ENCODE results near the gene INSYN1. TPM values are rescaled to one million over a fixed set of nuclear protein-coding genes. Genes with fewer than 3 reads are reported as not detected.

The INSYN1 gene
- total RNA-seq, 1 donor from 2014 or later = 4.8 TPM

DNA sequence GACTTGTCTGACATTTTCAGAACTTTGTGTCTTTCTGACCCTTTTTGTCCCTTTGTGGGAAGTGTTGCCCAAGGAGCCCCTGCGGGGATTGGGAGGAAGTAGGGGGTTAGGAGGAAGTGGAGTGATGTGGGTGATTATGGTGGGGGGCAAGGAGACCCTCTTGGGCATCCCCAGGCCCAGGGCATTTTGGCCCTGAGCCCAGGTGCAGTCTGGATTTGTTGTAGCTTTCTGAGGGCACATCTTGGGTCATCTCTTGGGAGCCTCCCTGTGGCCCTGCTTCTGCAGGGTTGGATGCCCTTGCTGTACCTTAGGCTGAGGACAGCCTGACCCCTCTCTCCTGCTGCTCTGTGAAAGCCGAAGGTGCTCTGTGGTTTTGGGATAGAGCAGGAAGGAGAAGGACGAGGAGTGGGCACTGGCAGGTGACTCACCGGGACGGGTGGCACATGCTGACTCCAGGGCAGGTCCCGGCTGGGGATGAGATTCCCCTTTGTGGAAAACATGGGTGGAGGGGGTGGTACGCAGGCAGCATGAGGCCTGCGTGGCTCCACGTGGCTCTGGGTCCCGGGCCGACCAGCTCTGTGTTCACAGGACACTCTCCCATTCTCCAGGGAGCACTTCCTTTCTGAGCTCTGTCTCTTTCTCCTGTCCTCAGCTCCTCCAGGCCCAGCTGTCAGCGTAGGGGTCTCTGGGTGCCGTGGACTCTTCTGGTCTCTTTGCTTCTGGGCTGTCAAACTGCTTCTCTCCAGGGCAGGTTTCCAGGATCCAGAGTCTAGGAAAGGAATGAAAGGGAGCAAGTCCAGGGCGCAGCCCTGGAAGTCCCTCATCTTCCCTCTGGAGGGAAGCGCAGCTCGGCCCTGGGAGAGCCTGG is 57.1 kb downstream of the INSYN1 start:
- no peak for TF ChIP-seq CTCF (IDR thresholded peaks at IDR 0.05; ENCODE audit: unreplicated experiment)
- no peak for DNase-seq (ENCODE audit: low spot score)
- Mint-ChIP-seq H3K36me3 (ENCODE audit: low read depth, unreplicated experiment) (peaks cover 39% of the 10 kb centered on the region), H3K9me3 (ENCODE audit: unreplicated experiment) (no peaks in the 10 kb centered on the region), H3K27ac (ENCODE audit: unreplicated experiment) (peak overlapping the region; percentile 96), H3K4me1 (ENCODE audit: unreplicated experiment) (peaks cover 76% of the 10 kb centered on the region), H3K27me3 (ENCODE audit: unreplicated experiment) (peaks cover 19% of the 10 kb centered on the region), H3K4me3 (ENCODE audit: unreplicated experiment) (peak overlapping the region; percentile 70)

DNA sequence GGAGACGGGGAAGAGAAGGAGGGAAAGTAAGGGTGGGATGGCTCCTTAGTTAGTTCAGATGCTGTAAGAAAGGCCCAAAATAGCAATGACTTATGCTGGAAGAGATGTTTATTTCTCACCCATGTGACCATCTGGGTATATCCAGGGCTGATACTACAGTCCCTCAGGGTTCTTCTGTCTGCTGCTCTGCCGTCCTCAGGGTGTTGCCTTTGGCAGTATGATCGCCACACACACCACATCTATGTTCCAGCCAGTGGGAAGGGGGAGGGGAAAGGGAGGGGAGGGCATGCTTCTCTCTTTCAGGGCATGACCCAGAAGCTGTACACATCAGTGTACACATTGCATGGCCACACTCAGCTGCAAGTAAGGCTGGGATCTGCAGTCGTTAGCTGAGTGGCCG is 58.7 kb downstream of the INSYN1 start:
- no peak overlapping the region for H3K4me3 Mint-ChIP-seq (ENCODE audit: unreplicated experiment)
- no peaks in the 10 kb centered on the region for H3K9me3 Mint-ChIP-seq (ENCODE audit: unreplicated experiment)
- DNase-seq (ENCODE audit: low spot score) = no peak
- no peak for TF ChIP-seq CTCF (IDR thresholded peaks at IDR 0.05; ENCODE audit: unreplicated experiment)
- peaks cover 69% of the 10 kb centered on the region for H3K4me1 Mint-ChIP-seq (ENCODE audit: unreplicated experiment)
- H3K27me3 Mint-ChIP-seq (ENCODE audit: unreplicated experiment) = peaks cover 19% of the 10 kb centered on the region
- H3K27ac Mint-ChIP-seq (ENCODE audit: unreplicated experiment) = peak overlapping the region; percentile 76
- H3K36me3 Mint-ChIP-seq (ENCODE audit: low read depth, unreplicated experiment) = peaks cover 33% of the 10 kb centered on the region

GRCh38 chr15:73691396-73691795 is 61.8 kb downstream of the INSYN1 start:
- Mint-ChIP-seq H3K27ac (ENCODE audit: unreplicated experiment) (no peak overlapping the region), H3K27me3 (ENCODE audit: unreplicated experiment) (peaks cover 13% of the 10 kb centered on the region), H3K36me3 (ENCODE audit: low read depth, unreplicated experiment) (peaks cover 24% of the 10 kb centered on the region), H3K4me3 (ENCODE audit: unreplicated experiment) (no peak overlapping the region), H3K4me1 (ENCODE audit: unreplicated experiment) (peaks cover 68% of the 10 kb centered on the region), H3K9me3 (ENCODE audit: unreplicated experiment) (no peaks in the 10 kb centered on the region)
- DNase-seq (ENCODE audit: low spot score) = no peak
- no peak for TF ChIP-seq CTCF (IDR thresholded peaks at IDR 0.05; ENCODE audit: unreplicated experiment)

DNA sequence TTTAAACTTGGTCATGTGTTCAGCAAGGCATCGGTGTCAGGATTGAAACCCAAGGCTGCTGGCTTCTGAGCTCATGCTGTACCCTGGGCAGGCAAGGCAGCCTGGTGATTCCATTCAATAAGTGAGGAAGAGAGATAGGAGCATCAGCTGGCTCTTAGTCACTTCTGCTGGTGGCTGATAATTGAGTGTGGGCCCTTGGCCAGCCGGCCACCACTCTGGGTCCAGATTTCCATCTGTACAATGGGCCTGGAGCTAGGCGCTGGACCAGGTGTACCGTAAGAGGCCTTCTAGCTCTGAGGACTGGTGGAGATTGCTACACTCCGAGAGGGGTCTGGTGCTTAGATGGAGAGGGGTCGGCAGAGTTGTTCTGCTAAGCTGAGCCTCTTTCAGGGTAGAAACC is 64.7 kb downstream of the INSYN1 start:
- no peak overlapping the region for H3K4me3 Mint-ChIP-seq (ENCODE audit: unreplicated experiment)
- H3K27me3 Mint-ChIP-seq (ENCODE audit: unreplicated experiment) = peaks cover 10% of the 10 kb centered on the region
- H3K9me3 Mint-ChIP-seq (ENCODE audit: unreplicated experiment) = no peaks in the 10 kb centered on the region
- peaks cover 22% of the 10 kb centered on the region for H3K36me3 Mint-ChIP-seq (ENCODE audit: low read depth, unreplicated experiment)
- peak overlapping the region; percentile 81 for H3K27ac Mint-ChIP-seq (ENCODE audit: unreplicated experiment)
- DNase-seq (ENCODE audit: low spot score) = no peak
- H3K4me1 Mint-ChIP-seq (ENCODE audit: unreplicated experiment) = peaks cover 56% of the 10 kb centered on the region
- no peak for TF ChIP-seq CTCF (IDR thresholded peaks at IDR 0.05; ENCODE audit: unreplicated experiment)

GRCh38 chr15:73687351-73687750 is 65.8 kb downstream of the INSYN1 start:
- Mint-ChIP-seq H3K4me1 (ENCODE audit: unreplicated experiment) (peaks cover 51% of the 10 kb centered on the region), H3K4me3 (ENCODE audit: unreplicated experiment) (peak overlapping the region; percentile 72), H3K9me3 (ENCODE audit: unreplicated experiment) (no peaks in the 10 kb centered on the region), H3K36me3 (ENCODE audit: low read depth, unreplicated experiment) (peaks cover 12% of the 10 kb centered on the region), H3K27me3 (ENCODE audit: unreplicated experiment) (peaks cover 7% of the 10 kb centered on the region), H3K27ac (ENCODE audit: unreplicated experiment) (no peak overlapping the region)
- TF ChIP-seq CTCF (IDR thresholded peaks at IDR 0.05; ENCODE audit: unreplicated experiment) = no peak
- DNase-seq (ENCODE audit: low spot score) = no peak
